ENCODE results near the gene DIO1.

DIO1 gene

DNA sequence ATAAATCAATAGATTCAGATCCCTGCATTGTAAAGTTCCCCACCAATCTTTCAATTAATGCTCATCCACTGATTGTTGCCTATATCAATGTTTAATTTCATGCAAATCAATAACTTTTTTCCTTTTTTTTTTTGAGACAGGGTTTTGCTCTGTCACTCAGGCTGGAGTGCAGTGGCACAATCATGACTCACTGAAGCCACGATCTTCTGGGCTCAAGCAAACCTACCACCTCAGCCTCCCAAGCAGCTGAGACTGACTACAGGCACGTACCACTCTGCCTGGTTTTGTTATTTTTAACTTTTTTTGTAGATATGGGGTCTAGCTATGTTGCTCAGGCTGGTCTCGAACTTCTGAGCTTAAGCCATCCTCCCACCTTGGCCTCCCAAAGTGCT lies 25.7 kb downstream of the DIO1 start:
- H2BK15ac ChIP-seq (ENCODE audit: low read depth, poor library complexity, severe bottlenecking), result no peak overlapping the region
- peaks cover 15 to 65% of the 10 kb centered on the region in 2 experiments for H3K36me3 ChIP-seq (ENCODE audit: control insufficient read depth in 1 of 2, insufficient read depth in 2 of 2, low read depth in 1 of 2, low read length in 2 of 2)
- H3K4me2 ChIP-seq (ENCODE audit: low read length, poor library complexity, severe bottlenecking), result no peak overlapping the region
- H3K79me1 ChIP-seq (replicated peaks; ENCODE audit: low read length, poor library complexity, severe bottlenecking), result no peaks in the 10 kb centered on the region
- H3K14ac ChIP-seq (ENCODE audit: low read length in 2 of 2), result peak overlapping the region in 1 of 2 experiments; percentile 41
- no peak overlapping the region for H2AFZ ChIP-seq (ENCODE audit: low read depth, low read length)
- H3K27me3 ChIP-seq (ENCODE audit: control insufficient read depth in 1 of 2, insufficient read depth in 1 of 2, low read length in 2 of 2), result no peaks in the 10 kb centered on the region
- H3K4ac ChIP-seq (ENCODE audit: low read depth in 1 of 2, low read length in 2 of 2), result no peak overlapping the region
- no peaks in the 10 kb centered on the region for H3K4me1 ChIP-seq (ENCODE audit: control insufficient read depth, insufficient read depth, low read depth, low read length)
- no peak overlapping the region for H2AK5ac ChIP-seq (ENCODE audit: low read length, severe bottlenecking)
- 75% methylated on average over 2 of the region's 3 CpGs for whole genome bisulfite sequencing
- no peak overlapping the region for H3K23ac ChIP-seq (ENCODE audit: low read length in 2 of 2)
- H3K9me3 ChIP-seq (ENCODE audit: control insufficient read depth, low read length), result peaks cover 3% of the 10 kb centered on the region
- H2BK120ac ChIP-seq (ENCODE audit: low read depth, low read length), result no peak overlapping the region
- peak; percentile 26 for DNase-seq
- no peak overlapping the region for H2BK12ac ChIP-seq (ENCODE audit: low read length in 2 of 2)
- no peak overlapping the region for H3K27ac ChIP-seq (ENCODE audit: low read length, poor library complexity, severe bottlenecking)
- no peak overlapping the region for H3K4me3 ChIP-seq (ENCODE audit: insufficient read depth in 1 of 2, low read depth in 1 of 2, low read length in 2 of 2)
- H2BK5ac ChIP-seq (ENCODE audit: low read depth, low read length, poor library complexity, severe bottlenecking), result no peak overlapping the region
- no peak overlapping the region for H3K18ac ChIP-seq (ENCODE audit: low read depth in 1 of 2, low read length in 2 of 2)
- H4K8ac ChIP-seq (ENCODE audit: low read length), result no peak overlapping the region
- no peak overlapping the region for H4K91ac ChIP-seq (ENCODE audit: low read length)
- no peak overlapping the region for H3K9ac ChIP-seq (ENCODE audit: low read length)

- Histone ChIP-seq H3K27me3 (ENCODE audit: control insufficient read depth in 1 of 2, insufficient read depth in 1 of 2, low read length in 2 of 2) (no peaks in the 10 kb centered on the region), H3K9me3 (ENCODE audit: control insufficient read depth, low read length) (peaks cover 17% of the 10 kb centered on the region), H2BK5ac (ENCODE audit: low read depth, low read length, poor library complexity, severe bottlenecking) (no peak overlapping the region), H3K4me2 (ENCODE audit: low read length, poor library complexity, severe bottlenecking) (no peak overlapping the region), H3K27ac (ENCODE audit: low read length, poor library complexity, severe bottlenecking) (no peak overlapping the region), H3K14ac (ENCODE audit: low read length in 2 of 2) (no peak overlapping the region), H2AFZ (ENCODE audit: low read depth, low read length) (no peak overlapping the region), H3K4me3 (ENCODE audit: insufficient read depth in 1 of 2, low read depth in 1 of 2, low read length in 2 of 2) (no peak overlapping the region), H2BK120ac (ENCODE audit: low read depth, low read length) (no peak overlapping the region), H3K18ac (ENCODE audit: low read depth in 1 of 2, low read length in 2 of 2) (no peak overlapping the region), H4K91ac (ENCODE audit: low read length) (no peak overlapping the region), H3K4ac (ENCODE audit: low read depth in 1 of 2, low read length in 2 of 2) (no peak overlapping the region), H3K36me3 (ENCODE audit: control insufficient read depth in 1 of 2, insufficient read depth in 2 of 2, low read depth in 1 of 2, low read length in 2 of 2) (peaks cover 4 to 81% of the 10 kb centered on the region in 2 experiments), H3K9ac (ENCODE audit: low read length) (no peak overlapping the region), H3K4me1 (ENCODE audit: control insufficient read depth, insufficient read depth, low read depth, low read length) (no peaks in the 10 kb centered on the region), H2BK12ac (ENCODE audit: low read length in 2 of 2) (no peak overlapping the region), H3K79me1 (replicated peaks; ENCODE audit: low read length, poor library complexity, severe bottlenecking) (peaks cover 9% of the 10 kb centered on the region), H2AK5ac (ENCODE audit: low read length, severe bottlenecking) (no peak overlapping the region), H3K23ac (ENCODE audit: low read length in 2 of 2) (no peak overlapping the region), H2BK15ac (ENCODE audit: low read depth, poor library complexity, severe bottlenecking) (no peak overlapping the region), H4K8ac (ENCODE audit: low read length) (no peak overlapping the region)
- no peak for DNase-seq
- no CpG with 5 or more reads among the region's 2 CpGs for WGBS
These were observed 33.4 kb downstream of the DIO1 start for GRCh38 chr1:53927376-53927881.

GRCh38 chr1:53929246-53929960 lies 35.4 kb downstream of the DIO1 start:
- Histone ChIP-seq H3K27me3 (ENCODE audit: control insufficient read depth in 1 of 2, insufficient read depth in 1 of 2, low read length in 2 of 2) (no peaks in the 10 kb centered on the region), H4K8ac (ENCODE audit: low read length) (no peak overlapping the region), H2BK15ac (ENCODE audit: low read depth, poor library complexity, severe bottlenecking) (no peak overlapping the region), H3K23ac (ENCODE audit: low read length in 2 of 2) (no peak overlapping the region), H4K91ac (ENCODE audit: low read length) (no peak overlapping the region), H3K9ac (ENCODE audit: low read length) (no peak overlapping the region), H3K4me1 (ENCODE audit: control insufficient read depth, insufficient read depth, low read depth, low read length) (no peaks in the 10 kb centered on the region), H2AK5ac (ENCODE audit: low read length, severe bottlenecking) (no peak overlapping the region), H3K36me3 (ENCODE audit: control insufficient read depth in 1 of 2, insufficient read depth in 2 of 2, low read depth in 1 of 2, low read length in 2 of 2) (peaks cover 7 to 76% of the 10 kb centered on the region in 2 experiments), H3K18ac (ENCODE audit: low read depth in 1 of 2, low read length in 2 of 2) (no peak overlapping the region), H2AFZ (ENCODE audit: low read depth, low read length) (no peak overlapping the region), H3K79me1 (replicated peaks; ENCODE audit: low read length, poor library complexity, severe bottlenecking) (peaks cover 12% of the 10 kb centered on the region), H3K4me3 (ENCODE audit: insufficient read depth in 1 of 2, low read depth in 1 of 2, low read length in 2 of 2) (no peak overlapping the region), H3K4ac (ENCODE audit: low read depth in 1 of 2, low read length in 2 of 2) (no peak overlapping the region), H2BK120ac (ENCODE audit: low read depth, low read length) (no peak overlapping the region), H2BK5ac (ENCODE audit: low read depth, low read length, poor library complexity, severe bottlenecking) (no peak overlapping the region), H3K4me2 (ENCODE audit: low read length, poor library complexity, severe bottlenecking) (no peak overlapping the region), H3K9me3 (ENCODE audit: control insufficient read depth, low read length) (peaks cover 35% of the 10 kb centered on the region), H2BK12ac (ENCODE audit: low read length in 2 of 2) (no peak overlapping the region), H3K27ac (ENCODE audit: low read length, poor library complexity, severe bottlenecking) (no peak overlapping the region), H3K14ac (ENCODE audit: low read length in 2 of 2) (no peak overlapping the region)
- no CpG with 5 or more reads among the region's 2 CpGs for WGBS
- no peak for DNase-seq

GRCh38 chr1:53930932-53931331 lies 36.9 kb downstream of the DIO1 start:
- H4K8ac ChIP-seq (ENCODE audit: low read length), result no peak overlapping the region
- no peak overlapping the region for H4K91ac ChIP-seq (ENCODE audit: low read length)
- no peak overlapping the region for H2AK5ac ChIP-seq (ENCODE audit: low read length, severe bottlenecking)
- H3K79me1 ChIP-seq (replicated peaks; ENCODE audit: low read length, poor library complexity, severe bottlenecking), result peaks cover 18% of the 10 kb centered on the region
- H3K4ac ChIP-seq (ENCODE audit: low read depth in 1 of 2, low read length in 2 of 2), result no peak overlapping the region
- peaks cover 16 to 82% of the 10 kb centered on the region in 2 experiments for H3K36me3 ChIP-seq (ENCODE audit: control insufficient read depth in 1 of 2, insufficient read depth in 2 of 2, low read depth in 1 of 2, low read length in 2 of 2)
- H3K4me1 ChIP-seq (ENCODE audit: control insufficient read depth, insufficient read depth, low read depth, low read length), result no peaks in the 10 kb centered on the region
- H3K27ac ChIP-seq (ENCODE audit: low read length, poor library complexity, severe bottlenecking), result no peak overlapping the region
- no peak overlapping the region for H3K4me3 ChIP-seq (ENCODE audit: insufficient read depth in 1 of 2, low read depth in 1 of 2, low read length in 2 of 2)
- H2BK120ac ChIP-seq (ENCODE audit: low read depth, low read length), result no peak overlapping the region
- H2BK12ac ChIP-seq (ENCODE audit: low read length in 2 of 2), result no peak overlapping the region
- peaks cover 46% of the 10 kb centered on the region for H3K9me3 ChIP-seq (ENCODE audit: control insufficient read depth, low read length)
- H2BK15ac ChIP-seq (ENCODE audit: low read depth, poor library complexity, severe bottlenecking), result no peak overlapping the region
- no peak overlapping the region for H3K14ac ChIP-seq (ENCODE audit: low read length in 2 of 2)
- DNase-seq, result no peak
- H3K18ac ChIP-seq (ENCODE audit: low read depth in 1 of 2, low read length in 2 of 2), result no peak overlapping the region
- no peak overlapping the region for H3K9ac ChIP-seq (ENCODE audit: low read length)
- H3K27me3 ChIP-seq (ENCODE audit: control insufficient read depth in 1 of 2, insufficient read depth in 1 of 2, low read length in 2 of 2), result no peaks in the 10 kb centered on the region
- 100% methylated on average over 1 of the region's 3 CpGs for WGBS
- no peak overlapping the region for H2BK5ac ChIP-seq (ENCODE audit: low read depth, low read length, poor library complexity, severe bottlenecking)
- H3K23ac ChIP-seq (ENCODE audit: low read length in 2 of 2), result no peak overlapping the region
- no peak overlapping the region for H3K4me2 ChIP-seq (ENCODE audit: low read length, poor library complexity, severe bottlenecking)
- no peak overlapping the region for H2AFZ ChIP-seq (ENCODE audit: low read depth, low read length)

Data from mesenchymal stem cell (in vitro differentiated cells and primary cell).